GM19043 (cell line): ENCODE measurements around the gene SLC5A2.
"Not testable (repeated sequence)": the region's sequence is repeated elsewhere in the genome, so short reads cannot be mapped to it uniquely, and the experiment has no call there.

Source experiments
- ATAC-seq: cut with Tn5 transposase; IDR thresholded peaks from one replicate; pipeline ENCODE4 v1.9.1; 2021; ENCODE audit warnings: low read depth; ENCODE audit not compliant: unreplicated experiment

SLC5A2 gene

GRCh38 chr16:31474773-31475738, 7.9 kb upstream of the SLC5A2 start:
- no peak for ATAC-seq

- ATAC-seq: no peak
Observed at GRCh38 chr16:31475946-31476302, 7.0 kb upstream of the SLC5A2 start.

GRCh38 chr16:31476303-31477219, 6.4 kb upstream of the SLC5A2 start:
- peak; percentile 53 for ATAC-seq

- no peak for ATAC-seq
Observed at GRCh38 chr16:31477220-31478216, 5.4 kb upstream of the SLC5A2 start.

- ATAC-seq: no peak
Observed at GRCh38 chr16:31478956-31479355, 4.0 kb upstream of the SLC5A2 start.

GRCh38 chr16:31479751-31480150, 3.2 kb upstream of the SLC5A2 start:
- ATAC-seq: no peak

GRCh38 chr16:31480851-31481536, 1.9 kb upstream of the SLC5A2 start:
- ATAC-seq: no peak

- ATAC-seq: not testable (repeated sequence)
Observed at GRCh38 chr16:31484048-31484447, 1.1 kb downstream of the SLC5A2 start.

GRCh38 chr16:31484491-31485171, 1.7 kb downstream of the SLC5A2 start:
- no peak for ATAC-seq

GRCh38 chr16:31485571-31485970, 2.6 kb downstream of the SLC5A2 start:
- no peak for ATAC-seq

GRCh38 chr16:31486045-31486444, 3.1 kb downstream of the SLC5A2 start:
- ATAC-seq: no peak

GRCh38 chr16:31487071-31487719, 4.3 kb downstream of the SLC5A2 start:
- no peak for ATAC-seq

- ATAC-seq: peak; percentile 82
Observed at GRCh38 chr16:31487720-31488467, 5.0 kb downstream of the SLC5A2 start.

- ATAC-seq: no peak
Observed at GRCh38 chr16:31488468-31489297, 5.8 kb downstream of the SLC5A2 start.

- no peak for ATAC-seq
Observed at GRCh38 chr16:31489298-31489564, 6.3 kb downstream of the SLC5A2 start.

- no peak for ATAC-seq
Observed at GRCh38 chr16:31489616-31490584, 7.0 kb downstream of the SLC5A2 start.
